Measurements from ENCODE around the gene IQCE.

IQCE gene, protein sequence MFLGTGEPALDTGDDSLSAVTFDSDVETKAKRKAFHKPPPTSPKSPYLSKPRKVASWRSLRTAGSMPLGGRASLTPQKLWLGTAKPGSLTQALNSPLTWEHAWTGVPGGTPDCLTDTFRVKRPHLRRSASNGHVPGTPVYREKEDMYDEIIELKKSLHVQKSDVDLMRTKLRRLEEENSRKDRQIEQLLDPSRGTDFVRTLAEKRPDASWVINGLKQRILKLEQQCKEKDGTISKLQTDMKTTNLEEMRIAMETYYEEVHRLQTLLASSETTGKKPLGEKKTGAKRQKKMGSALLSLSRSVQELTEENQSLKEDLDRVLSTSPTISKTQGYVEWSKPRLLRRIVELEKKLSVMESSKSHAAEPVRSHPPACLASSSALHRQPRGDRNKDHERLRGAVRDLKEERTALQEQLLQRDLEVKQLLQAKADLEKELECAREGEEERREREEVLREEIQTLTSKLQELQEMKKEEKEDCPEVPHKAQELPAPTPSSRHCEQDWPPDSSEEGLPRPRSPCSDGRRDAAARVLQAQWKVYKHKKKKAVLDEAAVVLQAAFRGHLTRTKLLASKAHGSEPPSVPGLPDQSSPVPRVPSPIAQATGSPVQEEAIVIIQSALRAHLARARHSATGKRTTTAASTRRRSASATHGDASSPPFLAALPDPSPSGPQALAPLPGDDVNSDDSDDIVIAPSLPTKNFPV

DNA sequence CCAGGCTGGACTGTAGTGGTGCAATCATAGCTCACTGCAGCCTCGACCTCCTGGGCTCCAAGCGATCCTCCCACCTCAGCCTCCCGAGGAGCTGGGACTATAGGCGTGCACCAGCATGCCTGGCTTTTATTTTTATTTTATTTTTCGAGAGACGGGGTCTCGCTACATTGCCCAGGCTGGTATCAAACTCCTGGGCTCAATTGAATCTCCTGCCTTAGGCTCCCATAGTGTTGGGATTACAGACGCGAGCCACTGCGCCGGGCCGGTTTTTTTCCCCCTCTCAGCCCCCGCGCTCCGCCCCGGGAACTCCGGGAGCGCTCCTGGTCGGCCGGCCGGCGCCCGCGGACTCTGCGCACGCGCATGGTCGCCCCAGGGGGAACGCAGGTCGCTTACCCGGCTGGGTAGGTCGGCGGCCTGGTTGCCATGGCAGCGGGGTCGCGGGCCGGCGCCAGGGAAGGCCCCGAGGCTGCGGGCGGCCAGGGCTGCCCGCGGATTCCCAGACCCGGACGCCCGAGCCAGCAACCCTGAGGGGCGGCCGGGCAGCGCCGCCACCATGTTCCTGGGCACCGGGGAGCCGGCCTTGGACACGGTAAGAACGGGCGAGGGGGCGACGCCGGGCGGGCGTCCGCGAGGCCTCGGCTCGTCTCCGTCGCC is at the start of gene IQCE:
IQCE (plus strand) TSS at position 351 of the 654 bp plus-strand sequence; CDS start at position 554, 203 bp downstream.
- FAIRE-seq = no peak

DNA sequence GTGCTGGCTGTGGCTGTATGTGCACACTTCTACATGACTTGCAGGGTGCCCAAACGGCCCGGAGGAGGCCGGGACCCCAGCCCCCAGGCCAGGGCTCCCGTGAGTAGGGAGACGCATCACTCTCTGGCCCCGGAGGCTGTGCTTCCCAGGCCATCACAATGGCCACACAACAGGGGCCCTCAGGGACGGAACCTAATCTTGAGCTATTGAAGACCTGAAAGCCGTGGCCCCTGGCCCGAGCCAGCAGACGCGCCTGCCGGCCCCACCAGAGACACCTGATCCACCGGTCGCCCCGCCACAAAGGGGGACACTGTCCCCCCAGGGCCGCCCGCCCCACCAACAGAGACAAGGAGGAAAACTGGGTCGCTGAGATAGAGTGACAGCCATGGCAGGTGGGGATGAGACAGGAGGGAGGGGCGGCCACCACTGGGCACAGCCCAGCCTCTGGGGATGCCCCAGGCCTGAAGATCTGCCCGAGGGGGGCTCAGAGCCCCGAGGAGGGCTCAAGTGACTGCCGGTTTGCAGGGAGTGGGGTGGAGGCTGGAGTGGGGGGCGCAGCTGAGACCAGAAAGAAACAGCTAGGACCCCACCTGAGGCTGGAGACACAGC is 49.4 kb upstream of the IQCE start:
- FAIRE-seq = no peak

DNA sequence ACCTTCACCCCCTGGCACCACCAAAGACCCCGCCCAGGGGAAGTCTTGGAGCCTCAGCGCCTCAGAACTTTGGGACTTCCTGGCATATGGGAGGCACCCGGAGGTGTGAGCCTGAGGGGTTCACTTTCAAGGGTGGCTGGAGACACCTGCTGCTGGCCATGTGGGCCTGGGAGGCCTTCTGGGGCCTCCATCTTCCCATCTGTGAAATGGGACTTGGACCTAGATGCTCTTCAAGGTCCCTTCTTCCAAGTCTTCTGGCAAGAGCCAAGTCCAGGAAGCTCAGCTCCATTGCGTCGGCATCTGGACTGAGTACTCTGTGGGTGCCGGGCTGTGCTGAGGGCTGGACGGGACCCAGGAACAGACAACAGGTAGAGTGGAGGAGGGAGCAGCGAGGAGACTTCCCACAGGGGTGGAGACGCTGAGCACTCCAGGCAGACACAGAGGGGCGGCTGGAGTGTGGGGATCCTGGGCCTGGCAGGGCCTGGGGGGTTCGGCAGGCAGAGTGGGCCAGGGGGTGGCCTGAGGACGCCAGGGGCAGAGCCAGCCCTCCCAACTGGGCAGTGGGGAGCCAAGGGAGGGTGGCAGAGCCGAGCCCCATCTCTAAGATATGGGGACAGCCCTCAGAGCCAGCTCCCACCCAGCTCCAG is 48.5 kb upstream of the IQCE start:
- FAIRE-seq = no peak

DNA sequence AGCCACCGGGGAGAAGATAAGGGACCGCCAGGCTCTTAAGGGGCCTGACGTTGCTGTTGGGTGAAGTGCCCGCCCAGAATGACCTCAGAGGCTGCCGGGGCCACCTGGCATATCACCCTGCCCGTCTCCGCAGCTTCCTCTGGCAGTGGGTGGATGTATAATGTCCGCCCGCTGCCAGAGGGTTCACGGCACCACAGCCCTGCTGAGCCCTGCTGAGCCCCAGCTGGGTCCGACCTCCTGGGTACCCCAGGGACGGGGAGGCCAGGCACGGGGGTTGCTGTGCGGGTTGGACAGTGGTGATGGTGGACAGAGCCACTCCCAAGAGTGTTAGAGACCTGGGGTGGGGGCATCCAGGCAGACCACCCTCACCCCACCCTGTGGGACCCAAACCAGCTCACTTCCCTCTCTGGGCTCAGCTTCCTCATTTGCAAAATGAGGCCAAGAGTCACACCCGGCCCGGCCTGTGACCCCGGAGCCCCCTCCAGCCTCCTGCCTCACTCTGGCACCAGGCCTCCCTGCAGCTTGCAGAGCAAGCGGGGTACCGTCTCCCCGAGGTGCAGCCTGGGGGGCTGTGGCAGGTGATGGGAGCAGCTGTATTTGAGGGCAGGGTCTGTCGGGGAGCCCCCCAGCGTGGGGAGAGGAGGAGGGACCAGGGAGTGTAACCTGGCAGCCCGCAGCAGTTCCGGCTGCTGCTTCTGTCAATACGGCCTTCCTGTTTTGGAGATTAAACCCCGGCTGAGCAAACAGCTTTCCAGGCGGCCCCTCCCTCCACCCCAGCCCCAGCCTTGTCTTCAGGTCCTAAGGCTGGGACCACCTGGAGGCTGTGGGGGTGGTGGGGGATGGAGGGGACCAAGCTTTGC is 47.6 kb upstream of the IQCE start:
- FAIRE-seq = no peak

DNA sequence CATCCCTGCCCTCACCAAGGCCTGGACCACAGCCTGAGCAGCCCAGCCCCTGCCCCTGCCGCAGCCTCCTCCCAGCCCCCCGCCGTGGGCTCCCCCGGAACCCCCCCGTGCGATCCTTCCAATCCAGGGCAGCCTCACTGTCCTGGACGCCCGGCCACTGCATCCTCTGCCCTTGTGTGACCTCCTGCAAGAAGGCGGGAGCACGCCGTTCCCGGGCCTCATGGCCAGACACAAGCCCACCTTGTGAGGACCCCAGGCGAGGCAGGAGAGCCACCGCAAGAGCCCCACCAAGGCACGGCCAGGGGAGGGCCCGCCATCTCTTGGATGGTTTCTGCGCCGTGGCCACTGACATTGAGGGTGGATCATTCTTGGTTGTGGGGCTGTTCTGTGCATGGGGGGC is 47.0 kb upstream of the IQCE start:
- no peak for FAIRE-seq

DNA sequence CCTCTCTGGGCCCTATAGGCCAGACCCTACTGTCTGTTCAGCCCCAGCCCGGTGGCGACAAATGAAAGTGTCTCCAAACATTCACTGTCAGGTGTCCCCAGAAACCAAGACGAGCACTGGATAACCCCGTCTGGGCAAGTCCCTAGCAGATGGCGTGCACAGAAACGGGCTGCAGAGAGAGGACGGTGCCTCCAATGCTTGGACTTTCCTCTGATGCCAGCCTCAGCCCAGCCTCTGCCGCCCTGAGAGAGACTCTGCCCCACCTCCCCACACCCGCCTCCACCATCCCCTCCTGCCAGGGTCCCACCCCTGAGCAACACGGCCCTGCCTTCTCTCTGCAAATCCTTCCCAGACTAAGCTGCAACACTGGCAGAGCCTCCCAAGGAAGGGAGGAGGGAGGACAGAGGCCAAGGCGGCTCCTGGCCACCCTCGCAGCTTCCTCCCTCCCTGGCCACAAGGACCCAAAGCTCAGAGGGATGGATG is 46.6 kb upstream of the IQCE start:
- no peak for FAIRE-seq

DNA sequence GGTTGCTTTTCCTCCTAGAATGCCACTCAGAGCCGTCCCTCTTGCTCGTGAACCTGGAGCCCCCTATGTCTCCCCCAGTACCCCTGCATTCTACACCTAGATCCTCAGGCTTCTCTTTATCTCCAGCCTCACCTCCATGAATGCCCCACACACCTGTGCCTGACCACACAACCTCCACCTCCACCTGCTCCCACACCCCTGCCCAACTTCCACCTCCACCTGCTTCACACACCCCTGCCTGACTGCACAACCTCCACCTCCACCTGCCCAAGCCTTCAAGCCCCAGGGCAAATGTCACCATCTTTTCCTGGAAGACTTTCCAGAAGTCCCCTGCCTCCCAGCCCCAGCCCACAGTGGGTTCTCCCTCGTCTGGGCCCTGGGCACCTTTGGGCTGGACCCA is 46.1 kb upstream of the IQCE start:
- no peak for FAIRE-seq

DNA sequence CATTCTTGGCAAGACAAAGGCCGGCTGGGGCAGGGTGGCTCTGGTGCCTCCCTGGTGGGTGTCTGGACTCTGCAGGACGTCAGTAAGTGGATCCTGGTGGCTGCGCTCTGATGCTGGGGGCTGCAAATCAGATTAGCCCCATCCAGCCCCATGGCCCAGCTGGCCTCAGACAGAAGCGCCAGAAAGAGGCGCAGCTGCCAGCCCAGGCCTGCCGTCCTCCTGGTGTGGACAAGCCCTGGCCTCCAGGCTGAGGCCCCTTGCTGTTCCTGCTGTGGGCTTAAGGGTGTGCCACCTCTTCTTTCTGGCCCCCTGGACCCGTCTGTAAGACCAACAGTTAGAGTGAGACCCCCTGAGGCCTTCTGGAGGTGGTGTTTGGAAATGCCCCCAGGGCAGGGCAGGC is 45.1 kb upstream of the IQCE start:
- FAIRE-seq = no peak

DNA sequence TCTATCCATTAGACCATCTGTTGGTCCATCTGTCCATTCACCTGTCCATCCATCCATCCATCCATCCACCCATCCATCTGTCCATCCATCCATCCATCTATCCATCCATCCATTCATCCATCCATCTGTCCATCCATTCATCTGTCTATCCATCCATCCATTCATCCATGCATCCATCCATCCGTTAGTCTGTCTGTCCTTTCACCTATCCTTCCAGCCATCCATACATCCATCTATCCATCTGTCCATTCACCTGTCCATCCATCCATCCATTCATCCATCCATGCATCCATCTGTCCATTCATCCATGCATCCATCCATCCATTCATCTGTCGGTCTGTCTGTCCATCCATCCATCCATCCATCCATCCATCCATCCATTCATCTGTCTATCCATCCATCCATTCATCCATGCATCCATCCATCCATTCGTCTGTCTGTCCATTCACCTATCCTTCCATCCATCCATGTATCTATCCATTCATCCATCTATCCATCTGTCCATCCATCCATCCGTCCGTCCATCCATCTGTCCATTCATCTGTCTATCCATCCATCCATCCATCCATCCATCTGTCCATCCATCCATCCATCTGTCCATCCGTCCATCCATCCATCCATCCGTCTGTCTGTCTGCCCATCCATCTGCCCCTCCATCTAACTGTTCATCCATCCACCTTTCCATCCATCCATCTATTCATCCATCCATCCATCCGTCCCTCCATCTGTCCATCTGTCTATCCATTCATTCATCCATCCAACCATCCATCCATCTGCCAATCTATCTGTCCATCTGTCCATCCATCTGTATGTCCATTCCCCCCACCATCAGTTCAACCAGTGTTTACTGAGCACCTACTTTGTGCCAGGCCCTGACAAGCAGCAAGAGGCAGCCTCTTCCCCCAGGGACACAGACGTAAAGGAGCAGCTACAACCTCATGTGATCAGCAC is 44.0 kb upstream of the IQCE start:
- FAIRE-seq = no peak

DNA sequence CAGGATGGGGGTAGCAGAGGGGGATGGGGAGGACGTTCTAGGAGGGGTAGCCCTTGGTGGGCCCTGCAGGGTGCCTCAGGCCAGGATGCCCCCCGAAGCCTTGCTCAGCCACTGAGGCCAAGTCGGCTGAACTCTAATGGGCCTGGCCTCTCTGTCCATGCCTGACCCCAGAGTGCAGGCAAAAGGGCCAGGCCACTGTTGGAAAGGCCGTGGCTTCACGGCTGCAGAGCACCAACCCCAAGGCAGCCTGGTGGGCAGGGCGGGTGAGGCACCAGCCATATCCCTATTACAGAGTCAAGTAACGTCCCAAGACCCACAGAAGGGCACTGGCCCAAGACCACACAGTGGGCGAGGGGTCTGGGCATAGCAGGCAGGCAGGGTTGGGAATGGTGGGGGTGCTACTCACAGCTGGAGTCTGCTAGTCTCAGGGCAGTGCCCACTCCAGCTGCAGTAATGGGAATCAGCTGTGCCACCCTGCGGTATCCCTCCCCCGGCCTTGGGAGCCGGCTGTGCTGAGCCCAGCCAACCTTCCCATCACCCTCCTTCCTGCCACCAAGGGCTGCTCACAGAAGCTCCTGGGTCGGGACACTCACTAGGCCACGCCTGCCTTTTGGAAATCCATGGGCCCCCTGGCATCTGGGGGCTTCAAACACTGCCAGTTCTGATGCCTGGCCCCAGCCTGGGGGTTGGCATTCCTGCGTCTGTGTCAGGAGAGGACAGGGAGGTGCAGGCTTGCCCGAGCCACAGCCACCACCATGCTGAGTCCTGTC is 43.2 kb upstream of the IQCE start:
- no peak for FAIRE-seq

DNA sequence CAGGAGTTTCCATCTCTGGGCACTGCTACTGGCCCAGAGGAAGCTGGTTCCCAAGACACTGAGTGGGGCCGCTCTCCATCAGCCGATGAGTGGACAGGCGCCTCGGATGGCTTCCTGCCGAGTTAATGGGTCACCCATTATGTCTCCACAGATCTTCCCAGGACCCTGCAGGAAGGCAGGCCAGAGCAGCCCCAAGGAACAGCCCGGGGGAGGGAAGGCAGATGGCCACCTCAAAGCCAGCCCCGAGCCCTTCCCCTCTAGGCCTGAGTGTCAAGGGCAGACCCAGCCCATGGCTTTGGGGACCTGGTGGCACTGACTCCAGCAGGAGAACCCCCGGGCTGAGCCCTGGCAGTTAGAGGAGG is 42.6 kb upstream of the IQCE start:
- no peak for FAIRE-seq

DNA sequence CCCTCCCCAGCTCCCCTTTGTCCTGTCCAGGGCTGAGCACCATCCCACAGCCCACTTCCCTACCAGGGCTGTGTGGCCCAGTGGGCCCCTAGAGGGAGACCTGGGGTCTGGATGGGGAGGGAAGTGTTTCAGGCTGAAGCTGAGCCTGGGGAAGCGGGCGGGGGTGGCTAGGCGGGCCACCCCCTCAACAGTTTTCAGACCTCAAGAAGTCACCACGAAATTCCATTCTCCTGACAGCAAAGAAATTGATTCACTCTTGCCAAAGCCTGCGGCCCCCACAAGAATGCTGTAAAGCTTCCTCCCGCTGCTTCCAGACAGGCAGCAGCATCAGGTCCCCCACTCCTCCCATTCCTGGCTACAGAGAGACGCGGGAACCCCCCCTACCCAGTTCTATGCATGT is 41.8 kb upstream of the IQCE start:
- FAIRE-seq = no peak

DNA sequence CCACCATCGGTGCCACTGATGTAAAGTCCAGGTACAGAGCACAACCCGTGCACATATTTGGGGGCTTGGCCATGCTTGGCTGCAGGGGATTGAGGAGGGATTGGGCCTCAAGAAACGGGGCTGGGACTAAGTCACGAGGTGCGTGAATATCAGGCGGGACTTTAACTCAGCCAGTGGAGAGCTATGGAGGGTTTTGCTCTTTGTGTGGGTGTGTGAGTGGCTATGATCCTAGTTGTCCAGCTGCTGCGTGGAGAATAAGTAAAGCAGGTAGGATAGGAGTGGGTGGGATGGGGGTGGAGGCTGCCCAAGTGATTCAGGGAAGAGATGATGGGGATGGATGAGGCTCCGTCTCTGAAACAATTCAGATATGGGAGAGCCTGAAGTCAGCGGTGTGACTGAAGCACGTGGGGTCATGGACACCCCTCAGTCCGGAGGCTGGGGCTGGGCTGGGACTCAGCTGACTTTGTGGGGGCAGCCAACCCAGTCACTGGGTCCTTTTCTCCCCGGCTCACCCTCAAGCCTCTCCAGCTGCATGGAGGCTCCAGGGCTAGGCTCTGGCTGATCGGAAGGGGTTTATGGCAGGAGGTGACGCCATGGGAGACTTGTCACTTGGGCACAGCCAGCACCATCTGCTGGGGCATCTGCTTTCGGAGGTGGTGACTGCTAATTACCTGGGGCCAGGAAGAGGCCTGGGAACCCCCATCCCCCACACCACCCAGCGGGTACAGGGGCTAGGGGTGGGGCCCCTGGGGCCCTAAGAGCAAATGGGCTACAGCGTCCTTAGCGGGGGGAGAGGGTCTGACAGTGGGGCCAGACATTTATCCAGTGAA is 40.9 kb upstream of the IQCE start:
- FAIRE-seq = no peak

DNA sequence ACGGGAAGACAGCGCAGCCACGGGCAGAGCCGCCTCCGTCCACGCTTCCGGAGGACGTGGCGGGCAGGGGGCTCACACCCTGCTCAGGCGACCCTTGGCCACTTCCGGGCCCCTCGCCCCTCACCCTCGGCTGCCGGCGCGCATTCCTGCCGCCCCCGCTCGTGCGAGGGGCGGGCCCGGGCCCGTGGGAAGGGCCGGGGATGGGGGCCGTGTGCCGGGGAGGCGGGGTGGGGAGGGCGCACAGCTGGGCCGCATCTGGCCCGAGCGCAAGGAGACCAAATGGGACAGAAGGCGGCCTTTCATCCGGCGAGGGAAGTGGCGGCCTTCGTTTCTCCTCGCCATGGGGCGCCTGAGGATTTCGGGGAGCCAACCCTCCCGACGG is 40.1 kb upstream of the IQCE start:
- FAIRE-seq = no peak

DNA sequence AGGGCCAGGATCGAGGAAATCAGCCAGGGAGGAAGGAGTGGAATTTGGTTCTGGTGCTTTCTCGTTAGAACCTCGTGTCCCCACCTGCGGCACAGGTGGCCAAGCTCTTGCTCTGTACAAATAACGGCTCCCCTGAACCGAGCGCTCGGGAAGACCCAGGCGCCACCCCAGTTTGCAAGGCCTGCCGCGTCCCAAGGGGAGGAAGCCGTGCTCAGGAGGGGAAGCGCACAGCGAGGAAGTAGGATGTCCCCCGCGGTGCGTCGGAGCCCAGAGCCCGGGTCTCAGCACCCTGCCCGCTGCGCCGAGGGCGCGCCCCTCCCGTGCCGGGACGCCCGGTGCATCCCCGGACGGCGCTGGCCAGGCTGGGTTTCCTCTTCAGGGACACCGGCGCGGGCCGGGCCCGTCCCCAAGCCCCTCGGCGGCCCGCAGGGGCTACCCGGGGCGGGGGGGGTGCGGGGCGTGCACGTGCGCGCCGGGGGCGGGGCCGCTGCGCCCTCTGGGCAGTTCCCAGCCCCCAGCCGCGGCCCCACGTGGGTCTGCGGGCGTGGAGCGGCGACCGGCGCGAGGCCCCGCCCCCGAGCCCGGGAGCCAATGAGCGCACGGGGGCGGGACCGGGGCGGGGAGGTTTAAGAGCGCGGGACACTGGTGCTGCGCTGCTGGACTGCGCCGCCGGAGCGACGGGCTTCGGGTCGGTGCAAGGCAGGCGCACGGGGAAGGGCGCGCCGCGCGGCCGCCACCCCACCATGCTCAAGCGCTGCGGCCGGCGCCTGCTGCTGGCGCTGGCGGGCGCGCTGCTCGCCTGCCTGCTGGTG is 39.5 kb upstream of the IQCE start, which contains the start of gene LFNG:
LFNG (plus strand) TSS at position 656 of the 812 bp plus-strand sequence; CDS start at position 744, 88 bp downstream.
- FAIRE-seq = no peak

DNA sequence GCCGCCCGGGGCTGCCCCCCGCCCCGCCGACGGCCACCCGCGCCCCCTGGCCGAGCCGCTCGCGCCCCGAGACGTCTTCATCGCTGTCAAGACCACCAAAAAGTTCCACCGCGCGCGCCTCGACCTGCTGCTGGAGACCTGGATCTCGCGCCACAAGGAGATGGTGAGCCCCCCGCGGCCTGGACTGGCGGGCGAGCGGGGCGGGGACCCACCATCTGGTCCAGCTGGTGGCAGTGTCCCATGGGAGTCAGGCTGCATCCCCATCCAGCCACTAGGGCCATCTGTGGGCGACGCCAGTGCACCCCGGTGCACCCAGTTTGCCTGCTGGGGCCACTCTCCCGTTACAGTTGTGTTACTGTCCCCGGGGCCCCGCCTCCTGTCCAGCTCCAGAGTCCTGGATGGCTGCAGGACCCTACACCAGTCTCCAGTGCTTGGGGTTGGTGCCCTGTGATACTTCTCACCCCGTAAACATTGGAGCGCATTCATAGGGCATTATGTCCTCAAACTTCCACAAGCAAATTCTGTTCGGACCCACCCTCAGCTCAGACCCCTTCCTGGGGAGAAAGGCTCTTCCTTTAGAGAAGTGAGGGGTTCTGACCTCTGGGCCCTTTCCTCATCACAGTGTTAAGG is 38.5 kb upstream of the IQCE start:
- no peak for FAIRE-seq

DNA sequence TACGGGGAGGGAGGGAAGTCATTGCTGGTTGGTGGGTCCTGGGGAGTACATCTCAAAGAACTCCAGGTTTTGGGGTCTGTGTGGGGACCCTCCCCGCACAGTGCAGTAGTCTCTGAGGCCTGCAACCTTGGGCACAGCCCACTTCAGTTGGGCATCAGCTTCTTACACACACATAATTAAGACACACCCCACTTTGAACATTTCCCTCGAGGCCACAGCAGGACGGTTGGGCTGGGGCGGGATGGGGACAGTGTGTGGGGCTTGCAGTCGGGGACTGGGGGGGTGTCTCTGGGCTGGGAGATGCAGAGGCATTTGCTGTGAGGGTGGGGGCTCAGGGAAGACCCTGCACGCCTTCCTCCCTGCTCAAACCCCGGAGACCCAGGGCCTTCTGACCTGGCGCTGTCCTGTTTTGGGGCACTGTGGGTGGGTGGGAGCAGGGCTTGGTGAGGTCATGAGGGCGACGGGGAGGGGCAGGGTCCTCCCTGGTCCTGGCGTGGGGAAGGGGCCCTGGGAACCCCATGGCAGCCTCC is 38.0 kb upstream of the IQCE start:
- no peak for FAIRE-seq
